HG03045 (cell line): ENCODE results near the gene BHLHE41.

ENCODE experiments used
- ATAC-seq: cut with Tn5 transposase; IDR thresholded peaks from one replicate; pipeline ENCODE4 v1.9.1; 2021; ENCODE audit warnings: mild to moderate bottlenecking, moderate library complexity; ENCODE audit not compliant: unreplicated experiment

BHLHE41 gene

GRCh38 chr12:26135010-26135420 lies 10.2 kb upstream of the BHLHE41 start:
- no peak for ATAC-seq

- ATAC-seq = no peak
These were observed 9.7 kb upstream of the BHLHE41 start for GRCh38 chr12:26134540-26134939.

GRCh38 chr12:26133521-26133920 lies 8.7 kb upstream of the BHLHE41 start:
- ATAC-seq = no peak

- ATAC-seq = no peak
These were observed 8.0 kb upstream of the BHLHE41 start for GRCh38 chr12:26132866-26133265.

- ATAC-seq = no peak
These were observed 7.1 kb upstream of the BHLHE41 start for GRCh38 chr12:26131936-26132335.

GRCh38 chr12:26130728-26131127 lies 5.9 kb upstream of the BHLHE41 start:
- no peak for ATAC-seq

GRCh38 chr12:26128168-26128567 lies 3.3 kb upstream of the BHLHE41 start:
- no peak for ATAC-seq

- ATAC-seq = no peak
These were observed 2.6 kb upstream of the BHLHE41 start for GRCh38 chr12:26127404-26127803.

GRCh38 chr12:26126340-26127284 lies 1.8 kb upstream of the BHLHE41 start:
- peak; percentile 40 for ATAC-seq

- peak; percentile 45 for ATAC-seq
These were observed 833 bp upstream of the BHLHE41 start for GRCh38 chr12:26125400-26126339.

- no peak for ATAC-seq
These were observed 1.3 kb downstream of the BHLHE41 start for GRCh38 chr12:26123482-26123980.

- ATAC-seq = peak; percentile 22
These were observed 2.0 kb downstream of the BHLHE41 start for GRCh38 chr12:26122681-26123481.

GRCh38 chr12:26122061-26122680 lies 2.7 kb downstream of the BHLHE41 start:
- ATAC-seq = peak; percentile 32

GRCh38 chr12:26121323-26122060 lies 3.3 kb downstream of the BHLHE41 start:
- no peak for ATAC-seq

GRCh38 chr12:26120561-26121274 lies 4.1 kb downstream of the BHLHE41 start:
- no peak for ATAC-seq

- ATAC-seq = no peak
These were observed 5.3 kb downstream of the BHLHE41 start for GRCh38 chr12:26119391-26119989.

GRCh38 chr12:26118308-26118707 lies 6.5 kb downstream of the BHLHE41 start:
- ATAC-seq = no peak
